SH-SY5Y (cell line): ENCODE measurements around the gene PLN.

Experiments used
- GATA2 ChIP-seq: IDR thresholded peaks from 2 replicates; pipeline ENCODE4 v1.6.1; 2011; ENCODE audit warnings: mild to moderate bottlenecking, low read depth, low read length
- GATA3 ChIP-seq: IDR thresholded peaks from 2 replicates; pipeline ENCODE4 v1.6.1; 2011; ENCODE audit warnings: low read depth, mild to moderate bottlenecking, low read length, moderate library complexity

DNA sequence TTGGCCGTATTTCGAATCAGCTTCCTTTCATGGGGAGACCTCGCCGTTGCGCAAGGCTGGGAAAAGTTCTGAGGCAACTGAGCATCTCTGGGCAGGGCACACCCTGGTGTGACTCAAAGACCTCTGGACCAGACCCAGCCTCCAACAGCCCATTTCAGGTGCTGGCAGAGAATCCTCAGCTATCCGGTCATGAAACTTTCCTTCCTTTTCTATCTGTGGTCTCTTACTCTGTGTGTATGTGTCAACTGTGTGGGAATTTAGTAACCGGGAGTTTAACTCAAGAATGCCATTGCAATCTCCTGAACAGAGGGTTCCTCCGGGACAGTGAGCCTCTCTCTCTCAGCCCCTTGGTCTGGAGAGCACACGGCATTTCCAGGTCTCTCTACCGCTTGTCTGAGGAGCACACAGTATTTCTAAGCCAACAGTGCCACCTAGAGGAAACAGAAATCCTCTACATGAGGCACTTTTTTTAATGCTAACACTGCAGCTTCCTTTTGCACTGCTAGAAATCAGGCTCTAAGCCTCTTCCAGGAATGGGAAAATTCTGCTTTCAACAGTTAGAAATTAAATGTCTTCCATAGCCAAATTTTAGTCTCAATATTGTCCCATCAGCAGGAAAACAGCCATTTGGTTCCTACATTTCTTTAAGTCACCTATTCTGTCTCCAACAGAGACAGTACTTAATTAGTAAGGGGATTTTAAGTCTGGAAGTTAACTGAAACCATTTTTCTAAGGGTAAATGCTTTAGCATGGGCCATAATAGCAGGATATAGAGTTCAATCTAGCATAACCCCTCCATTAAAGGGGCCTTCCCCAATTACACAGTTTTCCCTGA, 32.7 kb downstream of the PLN start:
- TF ChIP-seq GATA2 (no peak), GATA3 (no peak)
